Endothelial cell of umbilical vein (primary cell): ENCODE results near the gene ANO4. TPM values are rescaled to one million over a fixed set of nuclear protein-coding genes. Genes with fewer than 3 reads are reported as not detected.

ENCODE experiments used
- BruUV-seq: library from RNA; stranded (reverse); fragments of 400-500 nt; replicated peaks from 2 replicates; lab custom pipeline; 2021; lab: Mats Ljungman, UMichigan
- CTCF ChIA-PET: fragments of 300-600, 350-600 bp; sonication (Branson Sonifier 250); formaldehyde crosslinking; loops from one replicate; lab custom pipeline; 2021; ENCODE audit warnings: antibody characterized with exemption, inconsistent platforms; lab: Charles Lee
- POLR2A ChIA-PET: fragments of 300-600, 350-600 bp; sonication (Branson Sonifier 250); formaldehyde crosslinking; loops from one replicate; lab custom pipeline; 2021; ENCODE audit warnings: antibody characterized with exemption, inconsistent platforms; lab: Charles Lee
- DNase-seq: peaks from one replicate; pipeline ENCODE4 v3.0.0-alpha.2; 2011; ENCODE audit warnings: low read depth, low spot score
- FAIRE-seq: peaks from 2 replicates; lab custom pipeline; 2011; peaks lifted over from hg19 to GRCh38; lab: Jason Lieb, UNC
- H2AFZ ChIP-seq: 2 replicates; pipeline ENCODE4 v1.6.0; 2012; ENCODE audit warnings: low read depth, low read length, control low read depth, inconsistent platforms
- H3K27ac ChIP-seq: 2 replicates; pipeline ENCODE4 v1.5.1; 2011; ENCODE audit warnings: low read depth, mild to moderate bottlenecking, control low read depth, low read length, moderate library complexity; ENCODE audit not compliant: insufficient read depth
- H3K27me3 ChIP-seq, 2 experiments: 2 replicates each; pipeline versions ENCODE4 v1.6.0 to v1.6.1; 2011; ENCODE audit warnings: low read length in 2 of 2, mixed read lengths in 1 of 2; ENCODE audit not compliant: control insufficient read depth in 2 of 2, insufficient read depth in 2 of 2
- H3K36me3 ChIP-seq, 2 experiments: 2 replicates in 1 of 2; 3 replicates in 1 of 2; pipeline ENCODE4 v1.5.1; 2011; ENCODE audit warnings: low read length in 2 of 2, mild to moderate bottlenecking in 1 of 2, moderate library complexity in 1 of 2; ENCODE audit not compliant: control insufficient read depth in 2 of 2, insufficient read depth in 2 of 2; ENCODE audit errors: extremely low read depth in 1 of 2
- H3K4me1 ChIP-seq: 3 replicates; pipeline ENCODE4 v1.5.1; 2011; ENCODE audit warnings: mild to moderate bottlenecking, low read length; ENCODE audit not compliant: control insufficient read depth, insufficient read depth; ENCODE audit errors: extremely low read depth
- H3K4me2 ChIP-seq: 2 replicates; pipeline ENCODE4 v1.6.1; 2011; ENCODE audit warnings: low read length, control low read depth, mixed read lengths; ENCODE audit not compliant: insufficient read depth
- H3K4me3 ChIP-seq, 3 experiments: fragments of 200-600 bp in 1 of 3; sonication (generic), shearing (Covaris generic) in 1 of 3; replicated peaks in 1 of 3; 2 replicates each; pipeline ENCODE4 v1.5.1; 2011 to 2016; ENCODE audit warnings: control low read depth in 3 of 3, low read length in 3 of 3, mild to moderate bottlenecking in 2 of 3, inconsistent platforms in 1 of 3, low read depth in 1 of 3, moderate library complexity in 1 of 3; ENCODE audit not compliant: insufficient read depth in 1 of 3
- H3K79me2 ChIP-seq: 2 replicates; pipeline ENCODE4 v1.6.0; 2012; ENCODE audit warnings: low read length, inconsistent platforms; ENCODE audit not compliant: control insufficient read depth, insufficient read depth
- H3K9ac ChIP-seq: replicated peaks from 2 replicates; pipeline ENCODE3; 2011; ENCODE audit warnings: low read length, control low read depth; ENCODE audit not compliant: insufficient read depth; ENCODE audit errors: extremely low read depth
- H3K9me1 ChIP-seq: replicated peaks from 3 replicates; pipeline ENCODE4 v1.6.0; 2011; ENCODE audit warnings: mild to moderate bottlenecking, low read length; ENCODE audit not compliant: control insufficient read depth, insufficient read depth; ENCODE audit errors: extremely low read depth
- H3K9me3 ChIP-seq: replicated peaks from 2 replicates; pipeline ENCODE4 v1.5.1; 2012; ENCODE audit warnings: low read length, inconsistent platforms; ENCODE audit not compliant: control insufficient read depth, insufficient read depth
- H4K20me1 ChIP-seq: replicated peaks from 2 replicates; pipeline ENCODE3; 2011; ENCODE audit warnings: mild to moderate bottlenecking, low read length; ENCODE audit not compliant: control insufficient read depth, insufficient read depth; ENCODE audit errors: extremely low read depth
- CTCF ChIP-seq, 2 donors: IDR thresholded peaks; 1 replicate in 1 of 2; 2 replicates in 1 of 2; pipeline ENCODE4 v1.5.1; 2011; ENCODE audit warnings: low read length in 2 of 2, mild to moderate bottlenecking in 2 of 2, moderate library complexity in 2 of 2, control low read depth in 1 of 2, inconsistent platforms in 1 of 2, low read depth in 1 of 2; ENCODE audit not compliant: insufficient read depth in 1 of 2; ENCODE audit errors: extremely low read depth in 1 of 2
- EZH2 ChIP-seq: IDR thresholded peaks from 2 replicates; pipeline ENCODE4 v1.6.1; 2012; ENCODE audit warnings: borderline replicate concordance, low read depth, mild to moderate bottlenecking, moderate library complexity, low read length, inconsistent platforms; ENCODE audit not compliant: severe bottlenecking
- FOS ChIP-seq: IDR thresholded peaks from 2 replicates; pipeline ENCODE4 v1.6.1; 2011; ENCODE audit warnings: mild to moderate bottlenecking, low read length, moderate library complexity, borderline replicate concordance; ENCODE audit not compliant: insufficient read depth
- GATA2 ChIP-seq: IDR thresholded peaks from 2 replicates; pipeline ENCODE4 v1.7.0; 2011; ENCODE audit warnings: low read depth, mild to moderate bottlenecking, moderate library complexity, mixed read lengths, low read length; ENCODE audit not compliant: insufficient read length, insufficient read depth
- JUN ChIP-seq: IDR thresholded peaks from 2 replicates; pipeline ENCODE4 v1.6.1; 2011; ENCODE audit warnings: borderline replicate concordance, low read depth; ENCODE audit not compliant: insufficient read length, insufficient read depth
- MYC ChIP-seq: IDR thresholded peaks from one replicate; pipeline ENCODE4 v1.6.1; 2011; ENCODE audit warnings: mild to moderate bottlenecking, low read depth, low read length
- POLR2A ChIP-seq: IDR thresholded peaks from 2 replicates; pipeline ENCODE4 v1.6.1; 2012; ENCODE audit warnings: low read depth, mild to moderate bottlenecking, control low read depth, low read length
- POLR2AphosphoS5 ChIP-seq: IDR thresholded peaks from 2 replicates; pipeline ENCODE4 v1.6.1; 2012; ENCODE audit warnings: low read depth, mild to moderate bottlenecking, control low read depth, low read length, moderate library complexity; ENCODE audit not compliant: insufficient read depth
- dilution Hi-C: fragments of 300-500 bp; cut with MboI; formaldehyde crosslinking; loops from one replicate; pipeline ENCODE4 v1.15.0; 2019; ENCODE audit warnings: low sequenced_read_pairs; ENCODE audit not compliant: extremely low pct_ligation_motif_present
- intact Hi-C: fragments of 100-400 bp; cut with micrococcal nuclease; formaldehyde crosslinking; loops from one replicate; pipeline ENCODE4 v1.10.0; 2022
- polyA plus RNA-seq, 4 experiments: library from polyadenylated mRNA; depleted of rRNA in 3 of 4; stranded (reverse) in 3 of 4; unstranded in 1 of 4; fragments of >200 nt; gene quantifications; 2 replicates each; pipeline versions ENCODE4 v1.2.1 to v1.2.3, GENCODE V29; 2011 to 2012; ENCODE audit warnings: missing spikeins in 1 of 4
- total RNA-seq: library from RNA; stranded (reverse); gene quantifications from 2 replicates; pipeline ENCODE4 v1.2.3, GENCODE V29; 2021
- TF ChIP-seq, protein P1 (sequence below): IDR thresholded peaks from 2 replicates; pipeline ENCODE4 v1.6.1; 2011; ENCODE audit not compliant: insufficient read depth, insufficient read length

The ANO4 gene
- total and polyA plus RNA-seq, 2 donors (not counting 3 experiments of a cell fraction or from before 2014, with no cell fraction given) = 0.25 TPM; not detected in 1

GRCh38 chr12:100953217-100953616, 158.6 kb downstream of the ANO4 start:
- H3K4me3 ChIP-seq = no peak overlapping the region
- no peaks in the 10 kb centered on the region for H4K20me1 ChIP-seq
- H3K4me1 ChIP-seq = peaks cover 4% of the 10 kb centered on the region
- H2AFZ ChIP-seq = no peak overlapping the region
- H3K27me3 ChIP-seq = no peaks in the 10 kb centered on the region
- no peaks in the 10 kb centered on the region for H3K9me1 ChIP-seq
- ChIA-PET POLR2A (no interaction called here), CTCF (no interaction called here)
- TF ChIP-seq POLR2A (no peak), FOS (no peak), MYC (no peak), EZH2 (no peak), POLR2AphosphoS5 (no peak)
- TF ChIP-seq, protein P1, sequence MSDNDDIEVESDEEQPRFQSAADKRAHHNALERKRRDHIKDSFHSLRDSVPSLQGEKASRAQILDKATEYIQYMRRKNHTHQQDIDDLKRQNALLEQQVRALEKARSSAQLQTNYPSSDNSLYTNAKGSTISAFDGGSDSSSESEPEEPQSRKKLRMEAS = no peak
- no peak overlapping the region for H3K9ac ChIP-seq
- dilution Hi-C loops (no loop called here), intact Hi-C loops (no loop called here)
- no TSS peak for BruUV-seq
- no peaks in the 10 kb centered on the region for H3K36me3 ChIP-seq
- FAIRE-seq = no peak
- DNase-seq = no peak
- H3K9me3 ChIP-seq = peaks cover 2% of the 10 kb centered on the region
- H3K4me2 ChIP-seq = no peak overlapping the region
- no peak overlapping the region for H3K27ac ChIP-seq
- H3K79me2 ChIP-seq = no peaks in the 10 kb centered on the region

GRCh38 chr12:100953677-100954076, 159.1 kb downstream of the ANO4 start:
- dilution Hi-C loops (no loop called here), intact Hi-C loops (no loop called here)
- Histone ChIP-seq H3K27ac (no peak overlapping the region), H3K27me3 (no peaks in the 10 kb centered on the region), H3K9me1 (no peaks in the 10 kb centered on the region), H3K4me3 (no peak overlapping the region), H2AFZ (no peak overlapping the region), H3K4me2 (no peak overlapping the region), H3K9me3 (peaks cover 2% of the 10 kb centered on the region), H4K20me1 (no peaks in the 10 kb centered on the region), H3K36me3 (no peaks in the 10 kb centered on the region), H3K79me2 (no peaks in the 10 kb centered on the region), H3K9ac (no peak overlapping the region), H3K4me1 (peaks cover 4% of the 10 kb centered on the region)
- DNase-seq (no peak), FAIRE-seq (no peak)
- POLR2A ChIA-PET = no interaction called here
- no TSS peak for BruUV-seq
- CTCF ChIA-PET = no interaction called here
- TF ChIP-seq POLR2AphosphoS5 (no peak), POLR2A (no peak), FOS (no peak), MYC (no peak), GATA2 (no peak), EZH2 (no peak), CTCF (IDR thresholded peaks at IDR 0.05; ENCODE audit: extremely low read depth in 1 of 2, insufficient read depth in 1 of 2, low read depth in 1 of 2, low read length in 2 of 2) (no peak), JUN (no peak)
- TF ChIP-seq, protein P1 = no peak
